ENCODE data around the gene PHEX. TPM values are rescaled to one million over a fixed set of nuclear protein-coding genes. Genes with fewer than 3 reads are reported as not detected.

The PHEX gene
- total RNA-seq, 2 experiments from 2014 or later = 0.07 to 0.08 TPM

DNA sequence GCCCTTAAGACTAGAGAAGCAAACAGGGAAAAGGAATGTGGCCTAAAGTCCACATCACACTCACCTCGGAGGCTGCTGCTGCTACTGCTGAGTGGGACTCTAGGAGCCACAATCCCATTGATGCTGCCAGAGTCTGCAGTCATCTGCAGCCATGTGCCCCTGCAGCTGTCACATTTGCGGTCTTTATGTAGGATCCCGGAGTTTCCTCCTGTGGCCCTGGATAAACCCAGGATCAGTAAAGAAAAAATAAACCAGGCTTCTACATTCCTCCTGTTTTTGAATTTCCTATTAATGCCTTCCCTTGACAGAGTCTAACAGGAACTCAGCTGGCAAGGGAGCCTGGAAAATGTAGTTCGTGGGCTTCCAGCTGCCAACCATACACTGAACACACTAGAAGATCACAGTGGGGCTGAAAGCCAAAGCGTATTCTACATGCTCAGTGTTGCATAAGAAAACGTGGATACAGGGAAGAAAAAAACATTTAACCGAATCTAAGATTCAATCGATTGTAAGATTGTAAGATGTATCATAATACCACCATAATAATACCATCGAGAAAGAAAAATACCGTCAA is 10.3 kb upstream of the PHEX start:
- no peak for DNase-seq
- no peaks in the 10 kb centered on the region for H3K4me1 Mint-ChIP-seq
- H3K27ac Mint-ChIP-seq = no peak overlapping the region
- H3K4me3 Mint-ChIP-seq = no peak overlapping the region
- POLR2A ChIA-PET = no interaction called here
- CTCF ChIA-PET = interaction anchor here (0.6 kb wide), 2 partner anchors 202 to 1348 kb away, joined by 5 to 6 read pairs; no protein-coding TSS in a partner anchor
- no peaks in the 10 kb centered on the region for H3K36me3 Mint-ChIP-seq (ENCODE audit: low read depth)
- no peaks in the 10 kb centered on the region for H3K27me3 Mint-ChIP-seq
- no peaks in the 10 kb centered on the region for H3K9me3 Mint-ChIP-seq

- H3K36me3 Mint-ChIP-seq (ENCODE audit: low read depth) = no peaks in the 10 kb centered on the region
- no peaks in the 10 kb centered on the region for H3K27me3 Mint-ChIP-seq
- CTCF ChIA-PET = no interaction called here
- POLR2A ChIA-PET = no interaction called here
- no peak overlapping the region for H3K27ac Mint-ChIP-seq
- no peak for DNase-seq
- H3K4me3 Mint-ChIP-seq = no peak overlapping the region
- H3K4me1 Mint-ChIP-seq = no peaks in the 10 kb centered on the region
- no peaks in the 10 kb centered on the region for H3K9me3 Mint-ChIP-seq
Measured at GRCh38 chrX:22024577-22024976, 7.5 kb upstream of the PHEX start.

DNA sequence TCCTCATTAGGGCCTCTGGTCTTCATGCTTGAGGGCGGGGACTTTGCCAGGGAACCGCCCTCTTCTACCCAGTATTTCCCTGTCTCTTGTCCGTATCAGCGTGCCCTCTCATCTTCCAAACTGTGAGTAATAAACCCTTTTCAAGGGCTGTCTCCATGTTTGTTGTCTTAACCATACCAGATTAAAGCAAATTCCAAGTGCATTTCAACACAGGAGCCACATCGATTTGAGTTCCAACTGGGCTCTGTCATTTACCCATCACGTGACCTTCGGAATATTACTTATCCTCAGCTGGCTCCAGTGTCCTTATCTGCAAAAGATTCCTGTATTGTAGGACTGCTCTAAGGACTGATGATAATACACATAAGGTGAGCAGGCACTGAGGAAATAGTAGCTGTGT is 6.4 kb upstream of the PHEX start:
- ChIA-PET POLR2A (no interaction called here), CTCF (no interaction called here)
- Mint-ChIP-seq H3K4me3 (no peak overlapping the region), H3K27me3 (no peaks in the 10 kb centered on the region), H3K9me3 (no peaks in the 10 kb centered on the region), H3K36me3 (ENCODE audit: low read depth) (no peaks in the 10 kb centered on the region), H3K27ac (no peak overlapping the region), H3K4me1 (no peaks in the 10 kb centered on the region)
- no peak for DNase-seq

DNA sequence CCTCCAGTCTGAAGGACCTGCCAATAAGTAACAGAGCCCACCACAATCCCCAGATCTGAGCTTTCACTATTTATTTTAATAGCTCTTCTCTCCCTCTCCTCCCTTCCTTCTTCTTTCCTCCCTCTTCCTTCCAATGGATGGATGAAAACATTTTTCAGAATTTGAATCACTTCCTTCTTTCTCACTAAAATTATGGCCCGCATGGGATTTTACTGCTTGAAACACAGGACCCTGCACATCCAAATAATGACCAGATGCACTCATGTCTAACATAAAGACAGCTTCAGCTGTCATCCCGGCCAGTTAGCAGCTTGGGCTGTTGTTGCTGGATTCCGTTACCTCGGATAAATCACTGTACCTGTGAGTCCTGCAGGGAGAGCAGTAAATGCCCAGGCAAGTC is 5.4 kb upstream of the PHEX start:
- H3K36me3 Mint-ChIP-seq (ENCODE audit: low read depth) = no peaks in the 10 kb centered on the region
- no peaks in the 10 kb centered on the region for H3K9me3 Mint-ChIP-seq
- POLR2A ChIA-PET = no interaction called here
- no peak for DNase-seq
- no peak overlapping the region for H3K27ac Mint-ChIP-seq
- H3K4me1 Mint-ChIP-seq = no peaks in the 10 kb centered on the region
- CTCF ChIA-PET = no interaction called here
- no peak overlapping the region for H3K4me3 Mint-ChIP-seq
- no peaks in the 10 kb centered on the region for H3K27me3 Mint-ChIP-seq

GRCh38 chrX:22032506-22032905 is 381 bp downstream of the PHEX start:
- Mint-ChIP-seq H3K36me3 (ENCODE audit: low read depth) (no peaks in the 10 kb centered on the region), H3K27me3 (no peaks in the 10 kb centered on the region)

DNA sequence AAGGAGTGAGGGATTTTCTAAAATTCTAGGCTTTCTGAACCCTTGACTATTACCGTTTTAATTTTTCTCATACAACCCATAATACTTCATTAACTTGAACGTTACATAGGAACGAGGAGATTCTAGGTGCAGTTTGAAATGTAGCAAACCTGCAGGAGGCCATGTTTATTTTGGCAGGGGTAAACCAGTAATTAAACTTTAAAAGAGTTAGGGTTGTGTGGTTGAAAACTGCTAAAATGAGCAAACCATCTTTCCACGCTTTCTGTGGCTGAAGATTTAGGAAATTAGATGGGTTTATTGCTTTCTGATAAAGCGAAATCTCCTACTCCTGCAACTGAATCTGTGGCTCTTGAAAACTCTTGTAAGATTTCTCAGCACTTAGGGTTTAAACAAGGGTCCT is 1.7 kb downstream of the PHEX start:
- H3K36me3 Mint-ChIP-seq (ENCODE audit: low read depth) = no peaks in the 10 kb centered on the region
- ChIA-PET CTCF (no interaction called here), POLR2A (no interaction called here)
- no peaks in the 10 kb centered on the region for H3K27me3 Mint-ChIP-seq
- no peaks in the 10 kb centered on the region for H3K4me1 Mint-ChIP-seq
- no peak overlapping the region for H3K4me3 Mint-ChIP-seq
- no peak overlapping the region for H3K27ac Mint-ChIP-seq
- no peak for DNase-seq
- H3K9me3 Mint-ChIP-seq = no peaks in the 10 kb centered on the region

More at GRCh38 chrX:22032506-22032905, 381 bp downstream of the PHEX start:
- ChIA-PET POLR2A (no interaction called here), CTCF (no interaction called here)
- H3K9me3 Mint-ChIP-seq = no peaks in the 10 kb centered on the region
- H3K4me3 Mint-ChIP-seq = no peak overlapping the region
- H3K4me1 Mint-ChIP-seq = no peaks in the 10 kb centered on the region
- no peak for DNase-seq
- no peak overlapping the region for H3K27ac Mint-ChIP-seq

DNA sequence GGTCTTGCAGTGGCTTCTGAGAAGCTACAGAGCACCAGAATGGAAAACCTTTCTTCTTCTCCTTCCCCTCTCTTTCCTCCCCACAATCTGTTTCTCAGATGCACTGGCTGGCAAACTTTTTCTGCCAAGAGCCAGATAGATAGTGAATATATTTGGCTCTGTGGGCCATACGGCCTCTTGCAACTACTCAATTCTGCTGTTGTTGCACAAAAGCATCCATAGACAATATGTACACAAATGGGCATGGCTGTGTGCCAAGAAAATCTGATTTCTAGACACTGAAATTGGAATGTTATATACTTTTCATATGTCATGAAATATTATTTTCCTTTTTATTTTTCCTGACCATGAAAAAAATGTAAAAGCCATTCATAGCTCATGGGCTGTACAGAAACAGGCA is 3.1 kb downstream of the PHEX start:
- H3K36me3 Mint-ChIP-seq (ENCODE audit: low read depth) = no peaks in the 10 kb centered on the region
- ChIA-PET POLR2A (no interaction called here), CTCF (no interaction called here)
- no peak for DNase-seq
- no peak overlapping the region for H3K4me3 Mint-ChIP-seq
- no peaks in the 10 kb centered on the region for H3K9me3 Mint-ChIP-seq
- H3K27me3 Mint-ChIP-seq = no peaks in the 10 kb centered on the region
- H3K27ac Mint-ChIP-seq = no peak overlapping the region
- no peaks in the 10 kb centered on the region for H3K4me1 Mint-ChIP-seq

DNA sequence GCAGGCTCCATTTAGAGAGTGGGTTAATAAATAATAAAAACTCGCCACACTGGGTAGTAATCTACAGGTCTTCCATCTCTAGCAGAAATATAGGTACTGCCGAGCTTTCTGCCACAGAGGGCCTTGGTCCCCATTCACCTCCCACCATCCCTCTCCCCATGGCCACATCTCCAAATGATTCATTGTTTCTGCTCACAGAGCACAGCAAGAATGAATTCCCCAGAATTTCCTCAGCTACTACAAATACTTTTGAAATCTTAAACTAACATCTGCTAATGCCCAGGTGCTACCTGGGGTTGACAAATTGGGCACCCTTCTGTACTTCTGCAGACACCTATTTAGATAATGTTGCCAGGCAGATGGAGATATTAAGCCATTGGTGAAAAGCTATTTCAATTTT is 5.1 kb downstream of the PHEX start:
- POLR2A ChIA-PET = no interaction called here
- no peaks in the 10 kb centered on the region for H3K27me3 Mint-ChIP-seq
- H3K4me1 Mint-ChIP-seq = no peaks in the 10 kb centered on the region
- no peak for DNase-seq
- H3K9me3 Mint-ChIP-seq = no peaks in the 10 kb centered on the region
- no peak overlapping the region for H3K27ac Mint-ChIP-seq
- no peaks in the 10 kb centered on the region for H3K36me3 Mint-ChIP-seq (ENCODE audit: low read depth)
- no peak overlapping the region for H3K4me3 Mint-ChIP-seq
- CTCF ChIA-PET = no interaction called here

- no peak for DNase-seq
- no peak overlapping the region for H3K4me3 Mint-ChIP-seq
Measured at GRCh38 chrX:22037911-22038537, 5.9 kb downstream of the PHEX start.

DNA sequence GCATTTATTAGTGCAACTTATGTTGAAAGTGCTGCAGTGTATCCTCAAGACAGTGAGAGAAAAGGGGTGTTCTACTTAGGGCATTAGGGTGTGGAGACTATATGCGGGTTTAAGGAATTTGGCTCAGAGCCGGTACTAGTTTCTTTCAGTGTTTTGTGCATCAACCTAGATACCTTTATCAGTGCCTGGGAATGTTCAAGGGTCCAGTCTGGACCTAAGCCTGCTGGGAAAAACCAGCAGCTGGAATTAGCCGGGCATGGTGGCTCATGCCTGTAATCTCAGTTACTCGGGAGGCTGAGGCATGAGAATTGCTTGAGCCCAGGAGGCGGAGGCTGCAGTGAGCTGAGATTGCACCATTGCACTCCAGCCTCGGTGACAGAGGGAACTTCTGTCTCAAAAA is 7.4 kb downstream of the PHEX start:
- Mint-ChIP-seq H3K4me1 (no peaks in the 10 kb centered on the region), H3K27ac (no peak overlapping the region), H3K36me3 (ENCODE audit: low read depth) (no peaks in the 10 kb centered on the region), H3K27me3 (no peaks in the 10 kb centered on the region), H3K4me3 (no peak overlapping the region), H3K9me3 (no peaks in the 10 kb centered on the region)
- no peak for DNase-seq
- POLR2A ChIA-PET = no interaction called here
- CTCF ChIA-PET = no interaction called here

More at GRCh38 chrX:22037911-22038537, 5.9 kb downstream of the PHEX start:
- POLR2A ChIA-PET = no interaction called here
- Mint-ChIP-seq H3K4me1 (no peaks in the 10 kb centered on the region), H3K36me3 (ENCODE audit: low read depth) (no peaks in the 10 kb centered on the region), H3K27ac (no peak overlapping the region), H3K9me3 (no peaks in the 10 kb centered on the region), H3K27me3 (no peaks in the 10 kb centered on the region)
- CTCF ChIA-PET = no interaction called here

DNA sequence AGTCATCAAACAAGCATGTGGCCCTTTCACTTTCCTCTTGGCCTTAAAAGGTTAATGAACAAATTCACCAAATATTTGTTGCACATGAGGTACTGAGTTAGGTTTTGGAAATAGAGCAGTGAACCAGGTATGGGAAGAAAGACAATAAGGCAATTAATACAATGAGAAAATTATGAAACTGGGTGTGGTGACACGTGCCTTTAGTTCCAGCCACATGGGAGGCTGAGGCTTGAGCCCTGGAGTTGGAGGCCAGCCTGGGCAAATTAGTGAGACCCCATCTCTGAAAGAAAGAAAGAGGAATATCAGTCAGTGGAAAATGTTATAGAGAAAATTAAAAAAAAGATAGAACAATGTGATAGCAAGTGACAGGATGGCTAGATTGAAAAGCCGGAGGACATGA is 8.1 kb downstream of the PHEX start:
- Mint-ChIP-seq H3K4me3 (no peak overlapping the region), H3K27me3 (no peaks in the 10 kb centered on the region), H3K36me3 (ENCODE audit: low read depth) (no peaks in the 10 kb centered on the region), H3K9me3 (no peaks in the 10 kb centered on the region), H3K4me1 (no peaks in the 10 kb centered on the region), H3K27ac (no peak overlapping the region)
- ChIA-PET CTCF (no interaction called here), POLR2A (no interaction called here)
- DNase-seq = no peak

- Mint-ChIP-seq H3K36me3 (ENCODE audit: low read depth) (no peaks in the 10 kb centered on the region), H3K4me3 (no peak overlapping the region)
Measured at GRCh38 chrX:22041907-22042530, 9.9 kb downstream of the PHEX start.

DNA sequence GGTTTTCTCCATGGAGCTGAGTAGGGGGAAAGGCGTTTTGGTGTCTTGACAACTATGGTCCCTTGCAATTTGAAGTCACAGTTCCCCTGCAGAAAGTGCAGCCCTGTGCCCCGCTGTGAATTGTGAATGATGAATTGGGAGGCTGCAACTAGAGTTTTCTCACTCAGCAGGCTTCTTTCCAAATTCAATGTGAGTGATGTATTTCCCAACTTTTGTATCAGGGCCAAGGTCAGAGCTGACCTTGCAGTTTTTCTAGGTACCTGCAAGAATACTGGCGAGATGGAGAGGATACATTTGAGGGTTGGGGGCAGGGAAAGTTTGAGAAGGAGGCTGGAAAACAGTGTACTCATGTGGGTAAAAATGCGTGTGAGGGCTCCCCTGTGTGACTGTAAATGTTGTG is 11.7 kb downstream of the PHEX start:
- ChIA-PET CTCF (no interaction called here), POLR2A (no interaction called here)
- H3K36me3 Mint-ChIP-seq (ENCODE audit: low read depth) = no peaks in the 10 kb centered on the region
- no peaks in the 10 kb centered on the region for H3K4me1 Mint-ChIP-seq
- no peak for DNase-seq
- H3K27me3 Mint-ChIP-seq = no peaks in the 10 kb centered on the region
- H3K27ac Mint-ChIP-seq = no peak overlapping the region
- no peak overlapping the region for H3K4me3 Mint-ChIP-seq
- H3K9me3 Mint-ChIP-seq = no peaks in the 10 kb centered on the region

More at GRCh38 chrX:22041907-22042530, 9.9 kb downstream of the PHEX start:
- H3K4me1 Mint-ChIP-seq = no peaks in the 10 kb centered on the region
- ChIA-PET CTCF (no interaction called here), POLR2A (no interaction called here)
- H3K27ac Mint-ChIP-seq = no peak overlapping the region
- no peaks in the 10 kb centered on the region for H3K9me3 Mint-ChIP-seq
- H3K27me3 Mint-ChIP-seq = no peaks in the 10 kb centered on the region
- no peak for DNase-seq

GRCh38 chrX:22047468-22047867 is 15.3 kb downstream of the PHEX start:
- ChIA-PET POLR2A (no interaction called here), CTCF (interaction anchor here (0.7 kb wide), 1 partner anchor 12 kb away, joined by 3 read pairs; no protein-coding TSS in a partner anchor)
- Mint-ChIP-seq H3K27me3 (no peaks in the 10 kb centered on the region), H3K36me3 (ENCODE audit: low read depth) (no peaks in the 10 kb centered on the region), H3K27ac (no peak overlapping the region), H3K4me1 (no peaks in the 10 kb centered on the region), H3K9me3 (no peaks in the 10 kb centered on the region), H3K4me3 (no peak overlapping the region)
- no peak for DNase-seq

All from activated CD4-positive, alpha-beta T cell treated with anti-CD3 and anti-CD28 coated beads, Interleukin-2, amount 10 ng/mL, durations not matched to agents 7 days and 5 days (primary cell).